AG08396 (cell line): ENCODE data around the gene MALRD1.
A peak's percentile ranks its signal among the peaks of the same experiment; 100 is the strongest.
"Not testable (repeated sequence)": the region's sequence is repeated elsewhere in the genome, so short reads cannot be mapped to it uniquely, and the experiment has no call there.

Experiments
- DNase-seq: peaks from one replicate; pipeline ENCODE4 v3.0.0; 2012; ENCODE audit warnings: low spot score, mixed read lengths

Gene MALRD1

DNA sequence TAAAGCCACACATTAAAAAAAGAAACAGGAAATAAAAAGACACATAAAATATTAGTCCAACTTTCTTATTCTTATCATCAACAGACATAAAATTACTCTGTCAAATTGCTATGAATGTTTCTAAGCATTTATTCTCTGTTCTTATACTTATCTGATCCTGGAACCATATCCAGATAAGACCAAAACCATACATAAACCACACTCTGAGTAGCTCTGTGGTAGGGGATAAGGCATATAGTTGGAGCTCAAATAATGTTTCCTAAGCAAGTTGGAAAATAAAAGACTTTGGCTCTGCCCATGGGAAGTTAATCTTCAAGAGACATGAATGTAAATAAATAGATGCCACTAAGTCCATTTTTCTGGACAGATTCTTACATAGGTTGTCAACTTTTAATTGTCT lies 664.6 kb downstream of the MALRD1 start:
- no peak for DNase-seq

DNA sequence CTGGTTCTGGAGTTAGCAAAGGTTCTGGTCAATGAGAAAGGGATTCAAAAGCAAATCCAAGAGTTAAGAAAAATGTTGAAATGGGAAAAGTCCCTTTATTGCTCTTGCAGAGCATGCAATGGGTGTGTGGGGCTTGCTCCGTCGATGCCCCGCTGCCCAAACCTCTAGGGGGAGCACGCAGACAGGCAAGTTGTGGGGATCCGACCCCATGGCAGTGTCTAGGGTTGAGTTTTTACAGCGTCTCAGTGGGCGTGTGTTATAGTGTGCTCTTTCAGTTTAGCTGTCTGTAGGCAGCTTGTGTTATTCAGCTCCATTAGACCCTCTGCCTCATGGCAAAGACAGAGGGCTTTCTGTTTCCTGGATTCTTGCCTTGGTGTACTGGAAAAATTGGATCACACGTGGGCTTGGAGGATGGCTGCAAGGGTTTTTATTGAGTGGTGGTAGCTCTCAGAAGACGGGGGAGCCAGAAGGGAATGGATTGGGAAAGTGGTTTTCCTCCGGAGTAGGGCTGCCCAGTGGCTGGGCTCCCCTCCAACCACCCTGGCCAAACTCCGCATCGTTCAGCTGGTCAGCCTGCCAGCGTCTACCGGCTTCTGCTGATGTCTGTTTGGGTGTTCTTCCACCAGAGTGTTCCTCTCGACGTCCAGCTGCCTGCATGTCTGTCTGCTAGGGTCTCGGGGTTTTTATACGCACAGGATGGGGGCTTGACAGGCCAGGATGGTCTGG lies 665.4 kb downstream of the MALRD1 start:
- no peak for DNase-seq

DNA sequence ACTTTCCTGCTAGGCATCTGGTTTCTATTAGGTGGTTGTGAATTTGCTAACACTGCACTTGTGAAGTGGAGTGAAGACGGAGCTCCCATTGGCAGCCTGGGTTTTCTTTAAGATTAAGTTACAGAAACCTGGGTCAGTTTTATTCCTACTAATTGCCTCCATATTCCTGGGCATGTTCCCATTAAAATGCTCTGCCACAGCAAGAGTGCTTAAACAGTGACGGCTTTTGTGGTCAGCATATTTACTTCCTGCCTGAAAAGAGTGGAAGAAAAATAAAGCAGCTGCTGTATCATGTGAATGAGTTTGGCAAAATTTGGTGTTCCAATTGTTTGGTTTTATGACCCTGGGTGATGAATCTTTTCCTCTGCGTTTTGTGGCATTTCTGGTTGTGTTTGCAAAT lies 670.7 kb downstream of the MALRD1 start:
- peak; percentile 24 for DNase-seq

DNA sequence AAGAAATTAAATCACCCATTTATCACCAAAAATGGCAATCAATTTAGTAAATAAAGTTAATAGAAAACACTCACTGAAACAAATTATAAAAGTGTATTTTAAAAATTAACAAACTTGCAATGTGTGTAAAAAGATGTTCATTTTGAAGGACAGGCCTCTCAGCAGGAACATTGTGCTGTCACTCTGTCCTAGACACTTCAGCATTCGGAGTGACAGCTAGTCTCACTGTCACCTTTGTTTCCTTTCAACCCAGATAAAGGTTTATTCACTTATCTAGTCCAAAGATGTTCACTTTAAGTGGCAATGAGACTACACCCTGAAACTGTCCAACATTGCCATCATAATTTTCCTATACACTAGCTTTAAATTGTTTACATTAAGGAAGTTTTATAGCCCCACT lies 675.7 kb downstream of the MALRD1 start:
- no peak for DNase-seq

DNA sequence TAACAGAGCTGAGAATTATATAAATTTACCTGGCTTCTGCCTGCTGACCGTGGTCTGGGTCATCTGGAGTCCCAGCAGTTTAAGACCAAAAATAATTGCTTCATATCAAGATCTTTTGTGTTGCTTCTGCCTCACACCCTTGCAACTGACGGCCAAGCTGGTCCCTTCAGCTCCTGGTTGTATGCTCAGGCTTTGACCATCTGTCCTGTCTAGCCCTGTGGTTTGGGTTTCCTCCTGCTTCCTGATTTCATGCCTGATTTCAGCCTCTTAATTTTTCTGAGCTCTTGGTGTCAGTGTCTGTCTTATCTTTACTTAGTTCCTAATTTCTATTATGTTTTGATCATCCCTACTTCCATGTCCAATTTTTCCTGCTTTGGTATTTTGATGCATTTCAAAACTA lies 679.8 kb downstream of the MALRD1 start:
- no peak for DNase-seq

DNA sequence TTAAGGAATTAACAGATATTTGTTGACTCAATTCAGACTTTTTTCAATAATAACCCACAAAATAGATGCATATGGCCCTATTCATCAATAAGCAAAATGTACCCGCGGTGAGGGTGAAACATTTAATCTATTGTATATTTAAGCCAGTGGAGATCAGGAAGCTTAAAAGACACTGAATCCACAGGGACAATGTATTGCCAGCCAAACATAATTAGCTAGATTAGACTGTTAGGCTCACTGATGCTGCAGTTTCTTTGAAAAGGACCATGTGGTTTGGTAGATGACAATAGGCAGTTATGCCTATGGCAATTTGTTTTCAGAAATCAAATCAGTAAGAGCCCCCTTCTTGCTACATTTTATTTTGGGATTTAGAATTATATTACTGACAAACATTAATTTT lies 680.4 kb downstream of the MALRD1 start:
- no peak for DNase-seq

DNA sequence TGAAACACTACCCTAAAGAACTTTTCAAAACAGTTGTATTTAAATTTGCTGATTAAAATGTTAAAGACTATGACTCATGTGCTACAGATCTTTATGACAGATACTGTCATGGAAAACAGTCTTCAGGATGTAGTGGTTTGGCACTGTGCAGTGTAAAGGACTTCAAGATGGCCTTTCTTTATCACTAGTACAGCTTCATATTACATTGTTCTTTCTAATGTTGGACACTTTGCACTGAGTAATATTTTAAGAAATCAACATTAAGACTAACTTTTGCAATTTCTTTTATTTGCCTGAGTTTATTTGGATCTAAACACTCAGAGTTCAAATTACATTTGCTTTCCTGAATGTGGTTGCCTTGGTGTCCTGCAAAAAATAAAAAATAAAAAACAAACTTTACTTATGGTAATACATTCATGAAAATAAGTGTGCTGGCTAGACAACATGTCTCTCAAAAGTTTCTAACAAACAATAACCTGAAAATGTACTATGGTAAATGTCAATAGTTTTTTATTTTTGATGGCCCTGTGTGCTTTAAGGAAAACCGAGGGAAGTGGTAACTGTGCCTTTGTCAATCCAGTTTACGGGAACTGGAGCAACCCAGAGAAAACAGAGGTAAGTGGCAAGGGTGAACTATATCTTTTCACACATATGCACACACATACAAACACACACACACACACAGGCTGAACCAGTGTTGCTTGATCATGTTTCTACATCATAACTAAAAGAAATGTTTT lies 681.7 kb downstream of the MALRD1 start:
- peak; percentile 7 for DNase-seq

DNA sequence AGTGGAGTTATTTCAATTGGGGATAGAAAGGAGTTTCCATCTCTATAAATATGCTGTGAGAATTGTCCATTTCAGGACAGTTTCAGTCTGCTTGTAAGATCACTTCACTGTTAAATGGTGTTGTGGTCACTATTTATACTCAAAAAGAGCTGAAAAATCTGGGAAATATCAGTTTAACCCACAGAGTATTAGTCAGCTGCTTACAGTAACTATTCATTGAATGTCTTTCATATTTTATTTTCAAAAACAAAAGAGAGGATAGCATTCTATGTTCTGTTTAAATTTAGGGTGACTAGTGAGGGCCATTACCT lies 682.3 kb downstream of the MALRD1 start:
- DNase-seq, result no peak

DNA sequence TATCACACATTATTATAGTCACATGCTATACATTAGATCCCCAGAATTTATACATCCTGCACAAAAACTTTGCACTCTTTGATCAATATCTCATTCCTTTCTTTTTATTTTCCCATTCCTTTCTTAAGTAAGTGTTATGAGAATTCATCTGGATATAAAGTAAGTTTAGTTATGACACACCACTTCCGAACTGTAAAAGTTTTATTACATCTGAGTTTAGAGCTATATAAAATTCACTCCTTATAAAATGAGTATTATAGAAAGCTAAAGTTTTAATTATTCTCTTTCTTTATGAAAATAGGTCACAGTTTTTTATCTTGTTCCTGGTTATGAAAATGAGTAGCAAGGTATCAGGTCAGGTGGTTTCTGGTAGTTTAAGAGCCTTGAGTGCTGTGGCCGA lies 683.0 kb downstream of the MALRD1 start:
- DNase-seq, result no peak

DNA sequence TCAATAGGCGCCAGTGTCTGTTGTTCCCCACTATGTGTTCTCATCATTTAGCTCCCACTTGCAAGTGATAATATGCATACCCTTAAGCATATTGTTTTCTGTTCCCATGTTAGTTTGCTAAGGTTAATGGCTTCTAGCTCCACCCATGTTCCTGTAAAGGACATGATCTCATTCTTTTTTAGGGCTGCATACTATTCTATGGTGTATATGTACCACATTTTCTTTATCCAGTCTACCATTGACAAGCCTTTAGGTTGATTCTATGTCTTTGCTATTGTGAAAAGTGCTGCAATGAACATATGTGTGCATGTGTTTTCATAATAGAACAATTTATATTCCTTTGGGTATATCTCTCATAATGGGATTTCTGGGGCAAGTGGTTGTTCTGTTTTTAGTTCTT lies 689.8 kb downstream of the MALRD1 start:
- DNase-seq, result no peak

DNA sequence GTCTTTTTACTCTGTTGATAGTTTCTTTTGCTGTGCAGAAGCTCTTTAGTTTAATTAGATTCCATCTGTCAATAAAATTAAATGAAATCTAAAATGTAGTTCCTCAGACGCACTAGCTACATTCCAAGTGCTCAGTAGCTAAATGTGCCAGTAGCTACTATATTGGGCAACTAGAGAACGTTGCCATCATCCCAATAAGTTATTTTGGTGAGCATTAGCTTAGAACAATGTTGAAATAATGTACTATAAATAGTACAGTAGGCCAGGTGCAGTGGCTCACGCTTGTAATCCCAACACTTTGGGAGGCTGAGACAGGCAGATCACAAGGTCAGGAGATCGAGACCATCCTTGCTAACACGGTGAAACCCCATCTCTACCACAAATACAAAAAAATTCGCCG lies 690.6 kb downstream of the MALRD1 start:
- DNase-seq, result not testable (repeated sequence)

DNA sequence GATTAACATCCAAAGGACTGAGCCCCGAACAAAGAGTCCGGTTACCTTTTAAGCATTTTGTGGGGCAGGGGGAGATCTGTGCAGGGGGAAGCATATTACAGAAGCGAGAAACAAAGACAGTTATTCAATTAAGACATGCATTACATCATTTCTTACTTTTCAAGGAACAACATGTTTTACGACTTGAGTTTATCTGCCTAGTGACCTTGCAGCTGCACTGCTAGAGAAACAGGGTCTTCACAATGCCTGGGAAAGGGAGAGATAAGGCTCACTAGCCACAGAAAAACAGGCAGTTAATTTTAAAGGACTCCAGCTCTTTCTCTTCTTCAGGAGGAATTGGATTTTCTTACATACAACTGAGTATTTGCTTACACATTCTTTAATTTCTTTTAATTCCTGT lies 693.5 kb downstream of the MALRD1 start:
- not testable (repeated sequence) for DNase-seq

DNA sequence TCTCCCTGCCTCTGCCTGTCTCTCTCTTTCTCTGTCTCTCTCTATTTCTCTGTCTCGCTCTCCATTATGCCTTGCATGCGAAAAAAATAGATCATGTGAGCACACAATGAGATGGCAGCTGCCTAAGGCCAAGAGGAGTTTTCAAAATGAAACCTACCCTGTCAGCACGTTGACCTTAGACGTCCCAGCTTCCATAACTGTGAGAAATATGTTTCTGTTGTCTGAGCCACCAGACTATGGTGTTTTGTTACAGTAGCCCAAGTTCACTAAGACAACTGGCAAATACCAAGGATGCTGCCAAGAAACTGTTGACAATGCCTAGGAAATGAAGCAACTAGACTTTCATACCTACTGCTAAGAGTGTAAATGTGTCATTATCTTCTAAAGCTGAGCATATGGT lies 697.1 kb downstream of the MALRD1 start:
- no peak for DNase-seq

DNA sequence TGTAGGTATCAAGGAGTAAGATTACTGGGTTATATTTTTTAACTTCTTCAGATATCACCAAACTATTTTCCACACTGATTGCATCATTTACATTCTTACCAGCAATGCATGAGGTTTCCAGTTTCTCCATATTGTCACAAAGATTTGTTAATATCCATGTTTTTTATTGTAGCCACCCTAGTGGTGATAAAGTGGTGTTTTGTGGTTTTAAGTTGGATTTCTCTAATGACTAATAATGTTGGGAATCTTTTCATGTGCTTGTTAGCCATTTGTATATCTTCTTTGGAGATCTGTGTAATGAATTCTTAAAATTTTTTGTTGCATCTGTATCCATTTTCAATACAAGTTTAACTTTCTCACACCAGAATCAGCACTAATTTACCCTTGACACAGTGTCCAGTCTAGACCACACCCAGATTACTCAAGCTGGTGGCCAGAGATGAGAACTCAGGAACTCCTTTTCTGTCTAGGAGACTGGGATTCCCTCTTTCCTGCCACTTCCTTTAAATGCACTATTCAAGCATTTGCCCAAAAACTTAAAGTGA lies 700.7 kb downstream of the MALRD1 start:
- peak; percentile 7 for DNase-seq

DNA sequence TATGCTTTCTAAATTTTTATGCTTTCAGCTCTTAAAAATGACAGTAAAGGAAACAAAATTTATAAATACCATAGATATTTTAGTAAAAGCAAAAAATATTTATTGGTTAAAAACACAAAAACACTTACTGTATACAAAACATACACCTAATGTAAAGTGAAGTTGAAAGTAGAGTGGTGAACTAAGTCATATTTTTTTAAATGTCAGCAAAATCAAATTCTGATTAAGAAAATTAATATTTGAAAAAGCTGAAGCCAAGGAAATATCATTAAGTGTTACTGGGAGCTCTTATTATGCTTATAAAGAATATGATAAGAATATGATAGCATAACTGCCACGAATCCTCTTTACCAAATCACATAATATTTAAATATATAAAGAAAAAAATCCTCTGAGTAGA lies 702.4 kb downstream of the MALRD1 start:
- no peak for DNase-seq

DNA sequence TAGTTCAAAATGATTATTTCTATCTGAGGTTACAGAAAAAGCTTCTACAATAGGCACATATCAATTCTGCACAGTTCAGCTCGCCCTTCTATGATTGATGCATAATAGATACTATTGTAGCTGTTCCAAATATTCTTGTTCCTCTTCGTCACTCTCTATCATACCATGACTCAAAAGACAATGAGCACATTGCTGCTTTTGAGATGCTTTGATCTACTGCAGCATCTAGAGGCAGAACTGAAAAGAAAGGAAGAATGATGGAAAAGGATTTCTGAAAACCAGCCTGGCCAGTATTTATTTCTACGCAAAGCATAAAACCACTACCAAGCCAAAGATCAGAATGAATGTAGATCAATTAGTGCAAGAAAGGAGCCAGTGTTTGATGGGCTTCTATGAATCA lies 708.3 kb downstream of the MALRD1 start:
- no peak for DNase-seq

DNA sequence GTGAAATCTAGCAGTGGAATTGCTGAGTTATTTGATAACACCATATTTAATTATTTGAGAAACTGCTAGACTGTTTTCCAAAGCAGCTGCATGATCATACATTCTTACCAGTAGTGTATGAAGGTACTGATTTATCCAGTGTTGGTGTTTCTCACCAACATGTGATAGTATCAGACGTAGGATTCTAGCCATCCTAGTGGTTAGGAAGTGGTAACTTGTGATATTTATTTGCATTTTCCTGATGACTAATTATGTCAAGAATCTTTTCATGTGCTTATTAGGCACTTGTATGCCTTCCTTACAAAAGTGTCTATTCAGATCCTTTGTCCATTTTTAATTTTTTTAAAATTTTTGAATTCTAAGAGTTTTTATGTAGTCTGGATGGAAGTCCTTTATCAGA lies 713.4 kb downstream of the MALRD1 start:
- no peak for DNase-seq

DNA sequence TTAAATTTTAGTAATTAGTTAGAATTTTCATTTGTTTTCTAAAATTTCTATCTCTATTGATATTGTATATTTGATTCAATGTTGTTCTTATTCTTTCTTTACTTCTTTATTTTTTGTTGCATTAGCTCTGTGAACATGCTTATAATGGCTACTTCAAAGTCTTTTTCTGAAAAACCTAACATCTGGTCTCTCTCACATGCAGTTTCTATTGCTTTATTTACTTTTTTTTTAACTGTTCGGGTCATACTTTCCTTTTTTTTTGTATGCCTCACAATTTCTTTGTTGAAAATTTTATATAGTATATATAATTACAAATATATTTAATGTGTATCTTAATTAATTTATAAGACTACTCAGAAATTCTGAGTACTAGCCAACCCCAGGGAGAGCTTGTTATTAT lies 715.5 kb downstream of the MALRD1 start:
- DNase-seq, result no peak

DNA sequence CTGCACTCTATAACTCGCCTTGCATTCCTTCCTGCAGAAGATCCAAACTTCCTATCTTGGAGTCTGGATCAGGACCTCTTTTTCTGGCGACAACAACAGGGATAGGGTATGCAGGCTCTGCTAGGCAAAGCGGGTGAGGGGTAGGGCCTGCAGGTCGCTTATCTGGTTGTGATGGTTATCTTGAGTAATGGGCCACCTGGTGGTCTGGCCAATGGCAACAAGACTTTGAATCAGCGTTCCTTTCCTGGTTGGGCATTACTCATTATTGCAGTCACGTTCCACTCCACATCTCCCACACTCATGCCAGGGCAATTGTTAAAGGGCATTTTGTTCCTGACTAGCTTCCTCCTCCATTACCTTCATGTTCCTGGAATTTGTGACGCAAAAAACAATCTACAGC lies 719.3 kb downstream of the MALRD1 start:
- no peak for DNase-seq

DNA sequence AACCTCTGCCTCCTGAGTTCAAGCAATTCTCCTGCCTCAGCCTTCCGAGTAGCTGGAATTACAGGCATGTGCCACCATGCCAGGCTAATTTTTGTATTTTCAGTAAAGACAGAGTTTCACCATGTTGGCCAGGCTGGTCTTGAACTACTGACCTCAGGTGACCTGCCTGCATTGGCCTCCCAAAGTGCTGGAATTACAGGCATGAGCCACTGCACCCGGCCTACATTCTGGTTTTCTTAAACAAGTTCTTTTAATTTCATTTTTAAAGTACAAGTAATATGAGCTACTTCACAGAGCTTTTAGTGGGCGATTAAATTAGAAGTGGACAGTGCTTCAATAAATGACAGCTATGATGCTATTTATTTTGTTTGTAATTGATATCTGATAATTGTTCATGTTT lies 721.2 kb downstream of the MALRD1 start:
- not testable (repeated sequence) for DNase-seq

DNA sequence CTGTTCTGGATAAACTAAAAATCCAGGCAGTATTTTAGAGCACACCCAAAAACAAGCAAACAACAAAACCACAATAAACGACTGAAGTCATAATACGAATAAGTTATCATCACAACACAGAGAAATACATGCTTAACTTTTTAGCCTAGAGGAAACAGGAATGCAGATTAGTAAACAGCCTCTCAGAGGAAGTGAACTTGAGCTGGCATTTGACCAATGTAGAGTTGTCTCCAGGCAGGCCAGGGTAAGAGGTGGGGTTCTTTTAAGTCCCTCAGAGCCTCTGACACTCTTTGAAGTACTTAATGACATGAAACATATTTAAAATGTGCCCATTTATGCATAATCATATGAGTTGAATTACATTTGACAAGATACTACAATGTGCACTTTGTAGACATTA lies 724.4 kb downstream of the MALRD1 start:
- DNase-seq, result no peak

DNA sequence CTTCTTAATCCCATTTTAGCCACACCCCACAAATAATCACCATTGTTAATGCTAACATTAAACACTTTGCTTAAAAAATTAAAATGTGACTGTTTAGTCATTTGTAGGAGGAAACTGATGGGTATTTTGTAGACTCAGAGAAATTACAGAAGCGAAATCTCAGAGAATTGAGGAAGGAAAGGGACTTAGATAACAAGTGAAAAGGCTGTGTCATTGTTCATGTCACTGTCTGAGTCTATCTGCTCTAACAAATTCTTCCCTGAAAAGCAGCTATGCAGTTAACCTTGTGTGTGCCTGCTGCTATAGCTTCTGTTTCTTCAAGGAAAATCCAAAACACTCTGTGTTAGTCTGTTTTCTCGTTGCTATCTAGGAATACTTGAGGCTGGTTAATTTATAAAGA lies 726.7 kb downstream of the MALRD1 start:
- no peak for DNase-seq

DNA sequence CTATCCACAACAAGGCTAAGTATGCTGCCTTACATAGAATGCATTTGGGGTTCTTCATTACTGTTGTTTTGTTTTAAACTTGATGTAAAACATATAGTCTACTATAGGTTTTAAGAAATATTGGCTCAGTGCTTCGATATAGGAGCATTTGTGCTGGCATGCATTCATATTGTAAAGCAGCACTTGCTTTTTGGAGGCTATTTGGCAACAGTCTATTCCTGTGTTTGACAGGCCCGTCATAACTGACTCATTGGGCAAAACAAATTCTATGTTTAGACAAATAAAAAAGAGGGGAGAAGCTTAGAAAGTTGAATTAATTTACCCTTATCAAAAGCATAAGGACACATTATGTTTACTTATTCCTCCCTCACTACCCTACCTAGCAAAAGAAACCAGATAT lies 729.2 kb downstream of the MALRD1 start:
- DNase-seq, result peak; percentile 6

DNA sequence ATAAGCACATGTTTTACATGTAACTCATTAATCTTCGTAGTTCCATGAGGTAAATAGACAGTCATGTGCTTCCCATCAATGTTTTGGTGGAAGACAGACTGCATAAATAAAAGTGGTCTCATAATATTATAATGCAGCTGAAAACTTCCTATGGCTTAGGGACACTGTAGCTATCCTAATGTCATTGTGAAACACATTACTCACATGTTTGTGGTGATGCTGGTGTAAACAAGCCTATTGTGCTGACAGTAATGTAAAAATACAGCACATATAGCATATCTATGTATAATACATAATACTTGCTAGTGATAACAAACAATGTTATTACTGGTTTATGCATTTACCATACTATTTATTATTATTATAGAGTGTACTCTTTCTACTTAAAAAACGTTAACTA lies 730.4 kb downstream of the MALRD1 start:
- DNase-seq, result no peak
